Naive thymus-derived CD4-positive, alpha-beta T cell (primary cell): ENCODE results near the gene E2F3. TPM values are rescaled to one million over a fixed set of nuclear protein-coding genes. Genes with fewer than 3 reads are reported as not detected.

Experiments used
- ATAC-seq: fragments of 150-1000 bp; cut with Tn5 transposase; 2 replicates; pipeline ENCODE4 v1.10.0; 2021; ENCODE audit warnings: mild to moderate bottlenecking, moderate library complexity
- CTCF ChIA-PET: fragments of 350-600 bp; sonication (Branson Sonifier 250); formaldehyde crosslinking; loops from one replicate; lab custom pipeline; 2021; ENCODE audit warnings: antibody characterized with exemption; lab: Charles Lee
- POLR2A ChIA-PET: fragments of 350-600 bp; sonication (Branson Sonifier 250); formaldehyde crosslinking; loops from one replicate; lab custom pipeline; 2021; ENCODE audit warnings: antibody characterized with exemption, inconsistent platforms; lab: Charles Lee
- DNase-seq, 9 donors: peaks; one replicate each; pipeline versions ENCODE4 v3.0.0 to v3.0.0-alpha.2; 2020 to 2022; ENCODE audit warnings: mixed read lengths in 1 of 9
- H3K27ac ChIP-seq: one replicate; pipeline ENCODE4 v1.7.0; 2013; ENCODE audit warnings: mild to moderate bottlenecking, low read depth, low read length, moderate library complexity
- H3K27me3 ChIP-seq, 2 donors: one replicate each; pipeline ENCODE4 v1.7.0; 2013; ENCODE audit warnings: low read length in 2 of 2, mild to moderate bottlenecking in 2 of 2, moderate library complexity in 2 of 2; ENCODE audit not compliant: control insufficient read depth in 2 of 2, insufficient read depth in 2 of 2
- H3K36me3 ChIP-seq, 3 experiments: 1 replicate in 2 of 3; 2 replicates in 1 of 3; pipeline ENCODE4 v1.7.0; 2013; ENCODE audit warnings: low read length in 3 of 3, mild to moderate bottlenecking in 3 of 3, moderate library complexity in 1 of 3; ENCODE audit not compliant: insufficient read depth in 3 of 3, control insufficient read depth in 2 of 3
- H3K4me1 ChIP-seq, 2 donors: one replicate each; pipeline ENCODE4 v1.7.0; 2013; ENCODE audit warnings: low read length in 2 of 2, mild to moderate bottlenecking in 2 of 2, moderate library complexity in 1 of 2; ENCODE audit not compliant: control insufficient read depth in 2 of 2, insufficient read depth in 2 of 2
- H3K4me3 ChIP-seq: 2 replicates; pipeline ENCODE4 v1.7.0; 2013; ENCODE audit warnings: mild to moderate bottlenecking, low read length
- H3K9me3 ChIP-seq, 3 experiments: 1 replicate in 2 of 3; 2 replicates in 1 of 3; pipeline ENCODE4 v1.7.0; 2013; ENCODE audit warnings: low read length in 3 of 3; ENCODE audit not compliant: control insufficient read depth in 2 of 3
- H3K27ac Mint-ChIP-seq, 9 donors: one replicate each; pipeline ENCODE4 v1.8.0; 2020 to 2022; ENCODE audit warnings: mixed read lengths in 9 of 9, mild to moderate bottlenecking in 8 of 9, moderate library complexity in 5 of 9, inconsistent platforms in 2 of 9
- H3K27me3 Mint-ChIP-seq, 5 donors: one replicate each; pipeline ENCODE4 v1.8.0; 2021 to 2022; ENCODE audit warnings: mixed read lengths in 5 of 5, mild to moderate bottlenecking in 1 of 5
- H3K36me3 Mint-ChIP-seq, 5 donors: one replicate each; pipeline ENCODE4 v1.8.0; 2020 to 2022; ENCODE audit warnings: mixed read lengths in 5 of 5, mild to moderate bottlenecking in 3 of 5, inconsistent platforms in 1 of 5
- H3K4me1 Mint-ChIP-seq, 7 donors: one replicate each; pipeline ENCODE4 v1.8.0; 2020 to 2022; ENCODE audit warnings: mixed read lengths in 7 of 7, mild to moderate bottlenecking in 3 of 7, inconsistent platforms in 1 of 7
- H3K4me3 Mint-ChIP-seq, 10 donors: one replicate each; pipeline ENCODE4 v1.8.0; 2020 to 2022; ENCODE audit warnings: mild to moderate bottlenecking in 10 of 10, mixed read lengths in 10 of 10, moderate library complexity in 6 of 10, inconsistent platforms in 2 of 10
- H3K9me3 Mint-ChIP-seq, 11 donors: one replicate each; pipeline ENCODE4 v1.8.0; 2020 to 2022; ENCODE audit warnings: mixed read lengths in 11 of 11, mild to moderate bottlenecking in 4 of 11, inconsistent platforms in 1 of 11, moderate library complexity in 1 of 11
- intact Hi-C, 2 donors: fragments of 100-400 bp; cut with micrococcal nuclease; formaldehyde crosslinking; loops; one replicate each; pipeline ENCODE4 v1.15.1; 2023
- polyA plus RNA-seq, 2 donors: library from polyadenylated mRNA; unstranded; fragments of 300-500 nt; fragmentation: Illumina TruSeq; gene quantifications; one replicate each; pipeline ENCODE4 v1.2.3, GENCODE V29; 2021
- total RNA-seq, 6 experiments: library from RNA in 5 of 6; stranded (reverse) in 5 of 6; gene quantifications; 1 replicate in 5 of 6; 2 replicates in 1 of 6; pipeline ENCODE4 v1.2.3 and lab custom pipeline; 2021 to 2026

E2F3 gene
- total and polyA plus RNA-seq, 7 experiments from 2014 or later, result 3.0 to 39.2 (median 10.6) TPM

- H3K36me3 Mint-ChIP-seq, result peaks cover 16 to 34% (median 24%) of the 10 kb centered on the region in 5 donors
- no peaks in the 10 kb centered on the region for H3K27me3 Mint-ChIP-seq
- Histone ChIP-seq H3K36me3 (peaks cover 0 to 16% (median 0%) of the 10 kb centered on the region in 3 experiments), H3K9me3 (no peaks in the 10 kb centered on the region), H3K27me3 (no peaks in the 10 kb centered on the region), H3K27ac (no peak overlapping the region), H3K4me3 (no peak overlapping the region), H3K4me1 (peaks cover 0 to 11% of the 10 kb centered on the region in 2 donors)
- no peaks in the 10 kb centered on the region for H3K9me3 Mint-ChIP-seq
- ATAC-seq, result no peak
- intact Hi-C loops, result no loop called here
- POLR2A ChIA-PET, result no interaction called here
- CTCF ChIA-PET, result interaction anchor here (0.6 to 0.7 kb wide), 2 partner anchors 88 to 344 kb away, joined by 3 read pairs; no protein-coding TSS in a partner anchor
- DNase-seq, result no peak
- H3K4me3 Mint-ChIP-seq, result peak overlapping the region in 1 of 10 donors; percentile 23
- peaks cover 34 to 74% (median 67%) of the 10 kb centered on the region in 7 donors for H3K4me1 Mint-ChIP-seq
- peak overlapping the region in 1 of 9 donors; percentile 16 for H3K27ac Mint-ChIP-seq
These were observed 136.5 kb downstream of the E2F3 start for GRCh38 chr6:20538131-20538662.

- Mint-ChIP-seq H3K4me3 (no peak overlapping the region), H3K4me1 (peaks cover 31 to 74% (median 69%) of the 10 kb centered on the region in 7 donors), H3K36me3 (peaks cover 16 to 34% (median 24%) of the 10 kb centered on the region in 5 donors), H3K9me3 (no peaks in the 10 kb centered on the region), H3K27me3 (no peaks in the 10 kb centered on the region), H3K27ac (no peak overlapping the region)
- CTCF ChIA-PET, result no interaction called here
- POLR2A ChIA-PET, result no interaction called here
- Histone ChIP-seq H3K4me1 (peaks cover 0 to 11% of the 10 kb centered on the region in 2 donors), H3K27me3 (no peaks in the 10 kb centered on the region), H3K9me3 (no peaks in the 10 kb centered on the region), H3K36me3 (peaks cover 0 to 16% (median 0%) of the 10 kb centered on the region in 3 experiments), H3K27ac (no peak overlapping the region), H3K4me3 (no peak overlapping the region)
- DNase-seq (no peak), ATAC-seq (no peak)
- intact Hi-C loops, result no loop called here
These were observed 137.2 kb downstream of the E2F3 start for GRCh38 chr6:20538907-20539306.

GRCh38 chr6:20539387-20539786 lies 137.7 kb downstream of the E2F3 start:
- no peak overlapping the region for H3K4me3 Mint-ChIP-seq
- H3K27me3 Mint-ChIP-seq, result no peaks in the 10 kb centered on the region
- POLR2A ChIA-PET, result interaction anchor here (1.0 kb wide), 1 partner anchor 250 kb away, joined by 3 read pairs; no protein-coding TSS in a partner anchor
- peaks cover 31 to 71% (median 69%) of the 10 kb centered on the region in 7 donors for H3K4me1 Mint-ChIP-seq
- no peaks in the 10 kb centered on the region for H3K9me3 Mint-ChIP-seq
- Histone ChIP-seq H3K27me3 (no peaks in the 10 kb centered on the region), H3K36me3 (peaks cover 0 to 15% (median 0%) of the 10 kb centered on the region in 3 experiments), H3K27ac (no peak overlapping the region), H3K9me3 (no peaks in the 10 kb centered on the region), H3K4me3 (no peak overlapping the region), H3K4me1 (peaks cover 0 to 11% of the 10 kb centered on the region in 2 donors)
- CTCF ChIA-PET, result no interaction called here
- ATAC-seq, result no peak
- H3K36me3 Mint-ChIP-seq, result peaks cover 16 to 34% (median 21%) of the 10 kb centered on the region in 5 donors
- H3K27ac Mint-ChIP-seq, result peak overlapping the region in 1 of 9 donors; percentile 3
- intact Hi-C loops, result no loop called here
- DNase-seq, result no peak

- intact Hi-C loops, result no loop called here
- no peak overlapping the region for H3K4me3 Mint-ChIP-seq
- peaks cover 29 to 68% (median 66%) of the 10 kb centered on the region in 7 donors for H3K4me1 Mint-ChIP-seq
These were observed 139.0 kb downstream of the E2F3 start for GRCh38 chr6:20540683-20541082.

GRCh38 chr6:20541382-20541781 lies 139.7 kb downstream of the E2F3 start:
- intact Hi-C loops, result no loop called here
- Mint-ChIP-seq H3K27ac (no peak overlapping the region), H3K4me3 (no peak overlapping the region), H3K4me1 (peaks cover 27 to 67% (median 65%) of the 10 kb centered on the region in 7 donors), H3K27me3 (no peaks in the 10 kb centered on the region), H3K36me3 (peaks cover 21 to 47% (median 30%) of the 10 kb centered on the region in 5 donors), H3K9me3 (peaks cover 0 to 2% (median 0%) of the 10 kb centered on the region in 11 donors)
- no peak for DNase-seq
- ATAC-seq, result no peak
- no peak overlapping the region for H3K4me3 ChIP-seq
- H3K4me1 ChIP-seq, result no peaks in the 10 kb centered on the region
- peaks cover 0 to 27% (median 0%) of the 10 kb centered on the region in 3 experiments for H3K36me3 ChIP-seq
- no peaks in the 10 kb centered on the region for H3K9me3 ChIP-seq
- CTCF ChIA-PET, result no interaction called here
- POLR2A ChIA-PET, result no interaction called here
- H3K27ac ChIP-seq, result no peak overlapping the region
- no peaks in the 10 kb centered on the region for H3K27me3 ChIP-seq

More at GRCh38 chr6:20540683-20541082, 139.0 kb downstream of the E2F3 start:
- Mint-ChIP-seq H3K36me3 (peaks cover 16 to 43% (median 27%) of the 10 kb centered on the region in 5 donors), H3K9me3 (no peaks in the 10 kb centered on the region), H3K27ac (no peak overlapping the region), H3K27me3 (no peaks in the 10 kb centered on the region)
- peaks cover 0 to 3% of the 10 kb centered on the region in 2 donors for H3K4me1 ChIP-seq
- H3K4me3 ChIP-seq, result no peak overlapping the region
- H3K9me3 ChIP-seq, result no peaks in the 10 kb centered on the region
- no peak for DNase-seq
- no peaks in the 10 kb centered on the region for H3K27me3 ChIP-seq
- H3K36me3 ChIP-seq, result peaks cover 0 to 22% (median 0%) of the 10 kb centered on the region in 3 experiments
- POLR2A ChIA-PET, result no interaction called here
- CTCF ChIA-PET, result no interaction called here
- H3K27ac ChIP-seq, result no peak overlapping the region
- ATAC-seq, result no peak

DNA sequence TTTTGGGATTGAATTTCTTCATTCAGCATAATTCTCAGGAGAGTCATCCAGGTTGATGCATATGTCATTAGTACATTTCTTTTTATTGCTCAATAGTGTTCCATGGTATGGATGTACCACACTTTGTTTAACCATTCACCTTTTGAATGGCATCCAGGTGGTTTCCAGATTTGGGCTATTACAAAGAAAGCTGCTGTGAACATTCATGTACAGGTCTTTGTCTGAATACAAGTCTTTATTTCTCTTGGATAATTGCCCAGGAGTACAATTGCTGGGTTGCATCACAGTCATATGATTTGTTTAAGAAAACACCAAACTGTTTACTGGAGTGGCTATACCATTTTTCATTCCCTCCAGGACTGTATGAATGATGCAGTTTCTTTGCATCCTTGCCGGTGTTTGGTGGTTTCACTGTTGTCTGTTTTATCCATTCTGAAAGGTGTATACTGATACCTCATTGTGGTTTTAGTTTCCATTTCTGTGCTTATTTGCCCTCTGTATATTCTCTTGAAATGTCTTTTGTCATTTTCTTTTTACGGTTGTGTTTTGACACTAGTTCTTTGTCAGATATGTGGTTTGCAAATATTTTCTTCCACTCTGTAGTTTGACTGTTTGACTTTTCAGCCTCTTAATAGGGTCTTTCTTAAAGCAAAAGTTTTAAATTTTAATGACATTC lies 141.4 kb downstream of the E2F3 start:
- DNase-seq, result no peak
- H3K9me3 ChIP-seq, result no peaks in the 10 kb centered on the region
- H3K27ac ChIP-seq, result no peak overlapping the region
- ATAC-seq, result peak; percentile 27
- H3K4me1 ChIP-seq, result no peaks in the 10 kb centered on the region
- POLR2A ChIA-PET, result no interaction called here
- Mint-ChIP-seq H3K4me1 (peaks cover 23 to 57% (median 55%) of the 10 kb centered on the region in 7 donors), H3K27me3 (no peaks in the 10 kb centered on the region), H3K4me3 (peak overlapping the region in 1 of 10 donors; percentile 55), H3K9me3 (peaks cover 0 to 2% (median 0%) of the 10 kb centered on the region in 11 donors), H3K36me3 (peaks cover 15 to 42% (median 33%) of the 10 kb centered on the region in 5 donors), H3K27ac (peak overlapping the region in 3 of 9 donors; percentile 1 to 65 (median 56))
- CTCF ChIA-PET, result no interaction called here
- intact Hi-C loops, result loop anchor here in 1 of 2 donors (1.0 kb wide), 2 partner anchors 9 to 252 kb away; partner anchors contain the start of gene CDKAL1
- H3K27me3 ChIP-seq, result no peaks in the 10 kb centered on the region
- H3K36me3 ChIP-seq, result peaks cover 0 to 37% (median 3%) of the 10 kb centered on the region in 3 experiments
- H3K4me3 ChIP-seq, result no peak overlapping the region
